PC-3 (cell line): ENCODE measurements around the gene ZFPL1. TPM values are rescaled to one million over a fixed set of nuclear protein-coding genes. Genes with fewer than 3 reads are reported as not detected.

Experiments used
- ATAC-seq: fragments of 200-7000 bp; cut with Tn5 transposase; 2 replicates; pipeline ENCODE4 v1.9.1; 2020; ENCODE audit warnings: mild to moderate bottlenecking, moderate library complexity
- BruUV-seq: library from RNA; stranded (reverse); fragments of 400-500 nt; replicated peaks from 2 replicates; lab custom pipeline; 2021; lab: Mats Ljungman, UMichigan
- CTCF ChIA-PET: fragments of 300-600 bp; sonication (Branson Sonifier 250); formaldehyde crosslinking; loops from one replicate; lab custom pipeline; 2022; ENCODE audit warnings: antibody characterized with exemption; lab: Charles Lee
- POLR2A ChIA-PET: fragments of 300-600 bp; sonication (Branson Sonifier 250); formaldehyde crosslinking; loops from one replicate; lab custom pipeline; 2022; ENCODE audit warnings: antibody characterized with exemption; ENCODE audit not compliant: unreplicated experiment; lab: Charles Lee
- DNase-seq: peaks from one replicate; pipeline ENCODE4 v3.0.0-alpha.2; 2015
- H2AFZ ChIP-seq: fragments of 300-600 bp; sonication (generic); 2 replicates; pipeline ENCODE4 v1.6.0; 2016; ENCODE audit warnings: antibody characterized with exemption, low read length
- H3F3A ChIP-seq: fragments of 300-600 bp; sonication (generic); one replicate; pipeline ENCODE4 v1.6.0; 2017; ENCODE audit warnings: antibody characterized with exemption, low read length, control low read depth, mild to moderate bottlenecking; ENCODE audit not compliant: unreplicated experiment
- H3K27ac ChIP-seq: fragments of 300-600 bp; sonication (generic); 2 replicates; pipeline ENCODE4 v1.5.1; 2016; ENCODE audit warnings: mild to moderate bottlenecking, low read length
- H3K27me3 ChIP-seq: fragments of 300-600 bp; sonication (generic); 2 replicates; pipeline ENCODE4 v1.6.1; 2016; ENCODE audit warnings: low read length, mixed read lengths
- H3K36me3 ChIP-seq: fragments of 300-600 bp; sonication (generic); 2 replicates; pipeline ENCODE4 v1.6.1; 2016; ENCODE audit warnings: low read depth, mixed run types, low read length, mixed read lengths
- H3K4me1 ChIP-seq: fragments of 300-600 bp; sonication (generic); 2 replicates; pipeline ENCODE4 v1.5.1; 2016; ENCODE audit warnings: low read length; ENCODE audit not compliant: insufficient read depth
- H3K4me2 ChIP-seq: fragments of 300-600 bp; sonication (generic); 2 replicates; pipeline ENCODE4 v1.6.0; 2016; ENCODE audit warnings: low read length
- H3K4me3 ChIP-seq: fragments of 300-600 bp; sonication (generic); 2 replicates; pipeline ENCODE4 v1.5.1; 2016; ENCODE audit warnings: mild to moderate bottlenecking, low read length, mixed read lengths
- H3K79me2 ChIP-seq: fragments of 300-600 bp; sonication (generic); 2 replicates; pipeline ENCODE4 v1.6.1; 2017; ENCODE audit warnings: low read length, mixed read lengths
- H3K9ac ChIP-seq: fragments of 300-600 bp; sonication (generic); 2 replicates; pipeline ENCODE4 v1.6.0; 2016; ENCODE audit warnings: mild to moderate bottlenecking, low read length
- H3K9me2 ChIP-seq: fragments of 300-600 bp; sonication (generic); replicated peaks from 2 replicates; pipeline ENCODE4 v1.6.1; 2016; ENCODE audit warnings: mixed run types, low read length, mixed read lengths
- H3K9me3 ChIP-seq: fragments of 300-600 bp; sonication (generic); 2 replicates; pipeline ENCODE4 v1.6.1; 2016; ENCODE audit warnings: low read length, mixed read lengths
- H4K20me1 ChIP-seq: fragments of 300-600 bp; sonication (generic); 2 replicates; pipeline ENCODE4 v1.6.1; 2016; ENCODE audit warnings: low read length, mixed read lengths
- CTCF ChIP-seq: fragments of 300-600 bp; sonication (generic); conservative IDR thresholded peaks from 2 replicates; pipeline ENCODE4 v1.5.1; 2017; ENCODE audit warnings: antibody characterized with exemption, low read depth, mild to moderate bottlenecking, low read length
- EZH2 ChIP-seq: fragments of 300-600 bp; sonication (generic); IDR thresholded peaks from one replicate; pipeline ENCODE4 v1.6.1; 2017; ENCODE audit warnings: antibody characterized with exemption, mild to moderate bottlenecking, low read length; ENCODE audit not compliant: unreplicated experiment
- EZH2phosphoT487 ChIP-seq: fragments of 300-600 bp; sonication (generic); IDR thresholded peaks from 2 replicates; pipeline ENCODE4 v1.6.1; 2018; ENCODE audit warnings: mild to moderate bottlenecking, antibody characterized with exemption, low read length, borderline replicate concordance
- intact Hi-C: fragments of 100-400 bp; cut with micrococcal nuclease; formaldehyde crosslinking; loops from 2 replicates; pipeline ENCODE4 v1.9.0; 2023
- total RNA-seq: library from RNA; depleted of rRNA; stranded (reverse); fragments of >200 nt; gene quantifications from 2 replicates; pipeline ENCODE4 v1.2.3, GENCODE V29; 2014

Gene ZFPL1
- total RNA-seq, 1 experiment from 2014 or later, result 103 TPM

- ChIA-PET POLR2A (no interaction called here), CTCF (no interaction called here)
- ATAC-seq (no peak), DNase-seq (no peak)
- peaks cover 16% of the 10 kb centered on the region for H3K36me3 ChIP-seq
- peaks cover 19% of the 10 kb centered on the region for H3K79me2 ChIP-seq
- H2AFZ ChIP-seq, result no peak overlapping the region
- no TSS peak for BruUV-seq
- H3K27ac ChIP-seq, result no peak overlapping the region
- TF ChIP-seq EZH2phosphoT487 (no peak), CTCF (no peak), EZH2 (no peak)
- no peak overlapping the region for H3K9ac ChIP-seq
- H3K4me2 ChIP-seq, result no peak overlapping the region
- peaks cover 5% of the 10 kb centered on the region; the same call in 1 of the 2 replicates for H4K20me1 ChIP-seq
- no peaks in the 10 kb centered on the region for H3K9me2 ChIP-seq
- H3F3A ChIP-seq, result no peaks in the 10 kb centered on the region
- H3K4me1 ChIP-seq, result peaks cover 18% of the 10 kb centered on the region
- H3K9me3 ChIP-seq, result no peaks in the 10 kb centered on the region
- no peaks in the 10 kb centered on the region for H3K27me3 ChIP-seq
- H3K4me3 ChIP-seq, result no peak overlapping the region
- intact Hi-C loops, result no loop called here
Measured at GRCh38 chr11:65047581-65048422, 36.2 kb upstream of the ZFPL1 start.

GRCh38 chr11:65051398-65051858 is 32.6 kb upstream of the ZFPL1 start:
- TF ChIP-seq EZH2 (no peak), EZH2phosphoT487 (no peak), CTCF (no peak)
- no TSS peak for BruUV-seq
- Histone ChIP-seq H4K20me1 (no peaks in the 10 kb centered on the region), H3K4me3 (no peak overlapping the region), H3K9me3 (no peaks in the 10 kb centered on the region), H3K9me2 (no peaks in the 10 kb centered on the region), H2AFZ (no peak overlapping the region), H3K9ac (no peak overlapping the region), H3K4me2 (no peak overlapping the region), H3K36me3 (no peaks in the 10 kb centered on the region), H3K27me3 (no peaks in the 10 kb centered on the region), H3K4me1 (no peaks in the 10 kb centered on the region), H3F3A (no peaks in the 10 kb centered on the region), H3K79me2 (no peaks in the 10 kb centered on the region), H3K27ac (no peak overlapping the region)
- DNase-seq, result no peak
- intact Hi-C loops, result no loop called here
- CTCF ChIA-PET, result no interaction called here
- POLR2A ChIA-PET, result no interaction called here
- ATAC-seq, result no peak

GRCh38 chr11:65053827-65054508 is 30.1 kb upstream of the ZFPL1 start:
- CTCF ChIA-PET, result no interaction called here
- Histone ChIP-seq H4K20me1 (no peaks in the 10 kb centered on the region), H3K36me3 (no peaks in the 10 kb centered on the region), H3K79me2 (no peaks in the 10 kb centered on the region), H3K9me3 (no peaks in the 10 kb centered on the region), H2AFZ (no peak overlapping the region), H3F3A (no peaks in the 10 kb centered on the region), H3K4me1 (no peaks in the 10 kb centered on the region), H3K9ac (no peak overlapping the region), H3K27me3 (no peaks in the 10 kb centered on the region), H3K4me2 (no peak overlapping the region), H3K9me2 (no peaks in the 10 kb centered on the region), H3K27ac (no peak overlapping the region), H3K4me3 (no peak overlapping the region)
- POLR2A ChIA-PET, result no interaction called here
- intact Hi-C loops, result no loop called here
- TF ChIP-seq EZH2, result no peak
- TF ChIP-seq EZH2phosphoT487, result no peak
- ATAC-seq (no peak), DNase-seq (no peak)
- BruUV-seq, result no TSS peak
